ENCODE data around the gene HIPK2. TPM values are rescaled to one million over a fixed set of nuclear protein-coding genes. Genes with fewer than 3 reads are reported as not detected.

Gene HIPK2
- total RNA-seq, 1 donor from 2014 or later: 23.0 TPM

- H3K4me1 Mint-ChIP-seq: no peaks in the 10 kb centered on the region
- intact Hi-C loops (cut with micrococcal nuclease): no loop called here
- no peaks in the 10 kb centered on the region for H3K9me3 Mint-ChIP-seq
- peaks cover 45% of the 10 kb centered on the region for H3K36me3 Mint-ChIP-seq (ENCODE audit: low read depth)
- no peak for TF ChIP-seq CTCF (IDR thresholded peaks at IDR 0.05)
- ATAC-seq (ENCODE audit: low read depth): no peak
- no peak overlapping the region for H3K27ac Mint-ChIP-seq
- ChIA-PET POLR2A (no interaction called here), CTCF (no interaction called here)
- no peak for DNase-seq
- H3K4me3 Mint-ChIP-seq: no peak overlapping the region
- H3K27me3 Mint-ChIP-seq: no peaks in the 10 kb centered on the region
Measured at GRCh38 chr7:139585042-139585441, 192.8 kb downstream of the HIPK2 start.

GRCh38 chr7:139583826-139584553 lies 193.8 kb downstream of the HIPK2 start:
- Mint-ChIP-seq H3K36me3 (ENCODE audit: low read depth) (peaks cover 48% of the 10 kb centered on the region), H3K27ac (no peak overlapping the region), H3K9me3 (no peaks in the 10 kb centered on the region), H3K4me3 (no peak overlapping the region), H3K4me1 (no peaks in the 10 kb centered on the region), H3K27me3 (no peaks in the 10 kb centered on the region)
- no peak for ATAC-seq (ENCODE audit: low read depth)
- CTCF ChIA-PET: interaction anchor here (0.6 to 1.3 kb wide), 2 partner anchors 18 to 788 kb away, joined by 3 read pairs; no protein-coding TSS in a partner anchor
- no peak for DNase-seq
- TF ChIP-seq CTCF (IDR thresholded peaks at IDR 0.05): no peak
- POLR2A ChIA-PET: no interaction called here
- intact Hi-C loops (cut with micrococcal nuclease): no loop called here

DNA sequence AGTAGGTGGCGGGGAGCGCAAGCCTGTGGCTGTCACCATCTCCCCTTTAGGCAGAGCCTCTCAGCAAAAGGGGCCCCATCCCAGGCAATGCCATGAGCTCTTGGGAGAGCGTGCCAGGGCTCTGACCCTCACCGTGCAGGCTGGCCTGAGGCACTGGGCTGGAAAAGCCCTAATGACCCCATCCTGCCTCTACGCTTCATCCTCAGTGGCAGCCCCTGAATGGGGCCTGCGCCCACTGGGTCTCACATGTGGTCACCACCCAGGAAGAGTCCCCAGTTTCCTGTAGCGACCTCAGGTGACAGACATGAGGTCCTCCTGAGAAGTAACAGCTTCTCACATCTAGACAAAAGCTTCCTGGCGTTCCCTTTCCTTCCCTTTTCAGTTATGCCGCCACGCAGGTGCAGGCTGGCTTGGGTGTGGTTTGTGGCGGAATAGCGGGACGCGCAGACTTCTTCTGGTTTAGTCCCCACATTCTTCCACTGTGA lies 195.1 kb downstream of the HIPK2 start:
- no peak for ATAC-seq (ENCODE audit: low read depth)
- TF ChIP-seq CTCF (IDR thresholded peaks at IDR 0.05): no peak

GRCh38 chr7:139582130-139582650 lies 195.6 kb downstream of the HIPK2 start:
- no peaks in the 10 kb centered on the region for H3K9me3 Mint-ChIP-seq
- no peak for DNase-seq
- H3K27ac Mint-ChIP-seq: no peak overlapping the region
- H3K4me1 Mint-ChIP-seq: no peaks in the 10 kb centered on the region
- H3K36me3 Mint-ChIP-seq (ENCODE audit: low read depth): peaks cover 50% of the 10 kb centered on the region
- H3K27me3 Mint-ChIP-seq: no peaks in the 10 kb centered on the region
- no peak for TF ChIP-seq CTCF (IDR thresholded peaks at IDR 0.05)
- no peak overlapping the region for H3K4me3 Mint-ChIP-seq
- ATAC-seq (ENCODE audit: low read depth): no peak
- CTCF ChIA-PET: no interaction called here
- intact Hi-C loops (cut with micrococcal nuclease): no loop called here
- POLR2A ChIA-PET: no interaction called here

More for the DNA sequence above, 195.1 kb downstream of the HIPK2 start:
- Mint-ChIP-seq H3K27ac (no peak overlapping the region), H3K4me3 (no peak overlapping the region), H3K36me3 (ENCODE audit: low read depth) (peaks cover 47% of the 10 kb centered on the region), H3K4me1 (no peaks in the 10 kb centered on the region), H3K9me3 (no peaks in the 10 kb centered on the region), H3K27me3 (no peaks in the 10 kb centered on the region)
- POLR2A ChIA-PET: no interaction called here
- CTCF ChIA-PET: no interaction called here
- intact Hi-C loops (cut with micrococcal nuclease): no loop called here
- no peak for DNase-seq

- intact Hi-C loops (cut with micrococcal nuclease): no loop called here
- ATAC-seq (ENCODE audit: low read depth) (no peak), DNase-seq (no peak)
- no peak for TF ChIP-seq CTCF (IDR thresholded peaks at IDR 0.05)
- Mint-ChIP-seq H3K27ac (no peak overlapping the region), H3K9me3 (no peaks in the 10 kb centered on the region), H3K4me3 (no peak overlapping the region), H3K36me3 (ENCODE audit: low read depth) (peaks cover 49% of the 10 kb centered on the region), H3K27me3 (no peaks in the 10 kb centered on the region), H3K4me1 (no peaks in the 10 kb centered on the region)
- CTCF ChIA-PET: interaction anchor here (1.4 kb wide), 1 partner anchor 22 kb away, joined by 5 read pairs; no protein-coding TSS in a partner anchor
- POLR2A ChIA-PET: no interaction called here
Measured at GRCh38 chr7:139580435-139580834, 197.4 kb downstream of the HIPK2 start.

Data from activated B cell treated with CpG ODN at 0.5 μM for 24 hours (primary cell).